HEK293 (cell line): ENCODE measurements around the gene CCBE1.
A peak's percentile ranks its signal among the peaks of the same experiment; 100 is the strongest.

Source experiments
- ATF2 ChIP-seq: fragments of 450-650 bp; formaldehyde crosslinking; IDR thresholded peaks from 2 replicates; pipeline ENCODE4 v1.5.1; 2016; ENCODE audit warnings: missing biosample characterization, missing genetic modification characterization, low read depth
- GFI1B ChIP-seq: fragments of 450-650 bp; formaldehyde crosslinking; IDR thresholded peaks from 2 replicates; pipeline ENCODE4 v1.5.1; 2016; ENCODE audit warnings: missing biosample characterization, missing genetic modification characterization
- MYNN ChIP-seq: fragments of 450-650 bp; formaldehyde crosslinking; IDR thresholded peaks from 2 replicates; pipeline ENCODE4 v1.5.1; 2016; ENCODE audit warnings: missing biosample characterization, missing genetic modification characterization, borderline replicate concordance
- MZF1 ChIP-seq: fragments of 450-650 bp; formaldehyde crosslinking; IDR thresholded peaks from 2 replicates; pipeline ENCODE4 v1.5.1; 2017; ENCODE audit warnings: missing biosample characterization, missing genetic modification characterization, borderline replicate concordance
- RBAK ChIP-seq: fragments of 450-650 bp; formaldehyde crosslinking; IDR thresholded peaks from 2 replicates; pipeline ENCODE4 v1.5.1; 2016; ENCODE audit warnings: missing biosample characterization, missing genetic modification characterization
- SP7 ChIP-seq: fragments of 450-650 bp; formaldehyde crosslinking; IDR thresholded peaks from 2 replicates; pipeline ENCODE4 v1.5.1; 2016; ENCODE audit warnings: missing biosample characterization, missing genetic modification characterization
- ZBTB7A ChIP-seq: fragments of 450-650 bp; formaldehyde crosslinking; IDR thresholded peaks from 2 replicates; pipeline ENCODE4 v1.5.1; 2016; ENCODE audit warnings: low read depth, missing biosample characterization, missing genetic modification characterization
- ZNF121 ChIP-seq: fragments of 450-650 bp; formaldehyde crosslinking; IDR thresholded peaks from 2 replicates; pipeline ENCODE4 v1.5.1; 2016; ENCODE audit warnings: missing biosample characterization, missing genetic modification characterization
- ZNF140 ChIP-seq: fragments of 450-650 bp; formaldehyde crosslinking; IDR thresholded peaks from 2 replicates; pipeline ENCODE4 v1.5.1; 2016; ENCODE audit warnings: missing biosample characterization, missing genetic modification characterization
- ZNF148 ChIP-seq: fragments of 450-650 bp; formaldehyde crosslinking; IDR thresholded peaks from 2 replicates; pipeline ENCODE4 v1.5.0; 2017; ENCODE audit warnings: missing biosample characterization, missing genetic modification characterization, borderline replicate concordance
- ZNF155 ChIP-seq: fragments of 450-650 bp; formaldehyde crosslinking; IDR thresholded peaks from 2 replicates; pipeline ENCODE4 v1.5.1; 2016; ENCODE audit warnings: missing biosample characterization, missing genetic modification characterization
- ZNF214 ChIP-seq: fragments of 450-650 bp; formaldehyde crosslinking; IDR thresholded peaks from 2 replicates; pipeline ENCODE4 v1.5.1; 2017; ENCODE audit warnings: missing biosample characterization, mild to moderate bottlenecking, missing genetic modification characterization, borderline replicate concordance
- ZNF23 ChIP-seq: fragments of 450-650 bp; formaldehyde crosslinking; IDR thresholded peaks from 2 replicates; pipeline ENCODE4 v1.5.1; 2016; ENCODE audit warnings: missing biosample characterization, missing genetic modification characterization, borderline replicate concordance
- ZNF354C ChIP-seq: fragments of 450-650 bp; formaldehyde crosslinking; IDR thresholded peaks from 2 replicates; pipeline ENCODE4 v1.5.1; 2016; ENCODE audit warnings: missing biosample characterization, missing genetic modification characterization, low read depth, borderline replicate concordance
- ZNF366 ChIP-seq: fragments of 450-650 bp; formaldehyde crosslinking; conservative IDR thresholded peaks from 2 replicates; pipeline ENCODE4 v1.5.1; 2016; ENCODE audit warnings: missing biosample characterization, missing genetic modification characterization
- ZNF433 ChIP-seq: fragments of 450-650 bp; formaldehyde crosslinking; IDR thresholded peaks from 2 replicates; pipeline ENCODE4 v1.5.1; 2016; ENCODE audit warnings: missing biosample characterization, missing genetic modification characterization, low read depth
- ZNF510 ChIP-seq: fragments of 450-650 bp; formaldehyde crosslinking; IDR thresholded peaks from 2 replicates; pipeline ENCODE4 v1.5.1; 2018; ENCODE audit warnings: mild to moderate bottlenecking, missing genetic modification characterization, missing biosample characterization; ENCODE audit not compliant: insufficient replicate concordance
- ZNF529 ChIP-seq: fragments of 450-650 bp; formaldehyde crosslinking; IDR thresholded peaks from 2 replicates; pipeline ENCODE4 v1.5.1; 2017; ENCODE audit warnings: missing genetic modification characterization, missing biosample characterization; ENCODE audit not compliant: insufficient replicate concordance
- ZNF548 ChIP-seq: fragments of 450-650 bp; formaldehyde crosslinking; IDR thresholded peaks from 2 replicates; pipeline ENCODE4 v1.5.1; 2016; ENCODE audit warnings: missing biosample characterization, missing genetic modification characterization
- ZNF549 ChIP-seq: fragments of 450-650 bp; IDR thresholded peaks from 2 replicates; pipeline ENCODE4 v1.5.1; 2018; ENCODE audit warnings: missing biosample characterization, missing genetic modification characterization, mild to moderate bottlenecking, inconsistent platforms, moderate library complexity
- ZNF645 ChIP-seq: fragments of 450-650 bp; formaldehyde crosslinking; IDR thresholded peaks from 2 replicates; pipeline ENCODE4; 2016; ENCODE audit warnings: missing biosample characterization, missing genetic modification characterization
- ZNF707 ChIP-seq: fragments of 450-650 bp; formaldehyde crosslinking; IDR thresholded peaks from 2 replicates; pipeline ENCODE4 v1.5.1; 2016; ENCODE audit warnings: missing biosample characterization, missing genetic modification characterization
- ZNF777 ChIP-seq: fragments of 450-650 bp; formaldehyde crosslinking; IDR thresholded peaks from 2 replicates; pipeline ENCODE4 v1.5.1; 2017; ENCODE audit warnings: missing biosample characterization, missing genetic modification characterization, borderline replicate concordance
- ZNF785 ChIP-seq: fragments of 450-650 bp; formaldehyde crosslinking; IDR thresholded peaks from 2 replicates; pipeline ENCODE4 v1.5.1; 2016; ENCODE audit warnings: missing biosample characterization, missing genetic modification characterization
- ZNF791 ChIP-seq: fragments of 450-650 bp; formaldehyde crosslinking; IDR thresholded peaks from 2 replicates; pipeline ENCODE4 v1.5.1; 2016; ENCODE audit warnings: missing biosample characterization, missing genetic modification characterization
- ZNF837 ChIP-seq: fragments of 450-650 bp; formaldehyde crosslinking; IDR thresholded peaks from 2 replicates; pipeline ENCODE4 v1.5.1; 2016; ENCODE audit warnings: missing biosample characterization, missing genetic modification characterization
- TF ChIP-seq, protein P1 (sequence below): fragments of 450-650 bp; formaldehyde crosslinking; IDR thresholded peaks from 2 replicates; pipeline ENCODE4 v1.5.1; 2017; ENCODE audit warnings: missing biosample characterization, missing genetic modification characterization
- TF ChIP-seq, protein P2 (sequence below): fragments of 450-650 bp; formaldehyde crosslinking; IDR thresholded peaks from 2 replicates; pipeline ENCODE4 v1.5.1; 2016; ENCODE audit warnings: missing biosample characterization, missing genetic modification characterization
- TF ChIP-seq, protein P3 (sequence below): fragments of 450-650 bp; formaldehyde crosslinking; IDR thresholded peaks from 2 replicates; pipeline ENCODE4 v1.5.1; 2016; ENCODE audit warnings: missing biosample characterization, missing genetic modification characterization

The CCBE1 gene

DNA sequence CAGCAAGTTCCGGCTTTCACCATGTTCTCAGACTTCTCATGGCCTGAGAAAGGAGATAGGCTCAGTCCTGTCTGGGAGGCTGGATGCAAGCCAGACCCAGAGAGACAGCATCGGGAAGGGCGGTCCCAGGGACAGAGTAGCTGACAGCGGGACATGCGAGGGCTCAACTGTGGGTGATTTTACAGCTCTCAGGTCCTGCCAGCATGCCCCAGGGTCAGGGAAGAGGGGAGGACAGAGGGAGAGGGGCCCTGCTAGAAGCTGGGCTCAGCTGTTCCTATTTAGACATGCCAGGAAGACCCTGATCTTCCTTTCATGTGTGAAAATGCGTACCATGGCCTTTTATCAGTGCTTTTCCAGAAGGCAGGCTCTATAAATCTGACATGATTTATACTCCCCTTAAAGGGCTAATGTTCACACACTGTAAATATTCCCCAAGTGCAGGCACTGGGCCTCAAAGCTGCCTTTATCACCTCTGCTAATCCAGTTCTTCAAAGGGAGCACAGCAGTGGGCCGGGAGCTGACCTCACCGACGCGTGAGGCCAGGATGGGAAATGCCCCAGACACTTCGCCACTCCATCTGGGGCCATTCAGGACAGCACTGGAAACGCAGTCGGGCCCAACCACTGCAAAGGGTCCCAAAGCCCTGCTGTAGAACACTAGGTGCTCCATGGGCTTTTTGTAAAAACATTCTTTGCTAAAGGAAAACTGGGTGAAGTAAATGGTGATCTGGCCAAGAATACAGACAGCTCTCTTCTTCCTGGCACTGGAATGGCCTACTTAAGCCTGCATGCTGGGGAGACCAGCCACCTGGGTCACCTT, 242.1 kb downstream of the CCBE1 start (continued):
- TF ChIP-seq ZNF837 (no peak), ZNF548 (no peak), ZNF791 (no peak), ZNF23 (tag by site-specific recombination) (no peak), SP7 (tag by site-specific recombination) (peak; percentile 98), MZF1 (peak; percentile 86), MYNN (tag by site-specific recombination) (0 out of 2 replicates have a peak, but pooled peaks have one; percentile 48), ZNF777 (no peak), ZNF140 (tag by site-specific recombination) (no peak), ZBTB7A (tag by site-specific recombination) (no peak), ZNF707 (tag by site-specific recombination) (no peak), ZNF148 (tag by site-specific recombination) (no peak), RBAK (0 out of 2 replicates have a peak, but pooled peaks have one; percentile 10), GFI1B (tag by site-specific recombination) (peak; percentile 96), ATF2 (tag by site-specific recombination) (peak; percentile 80), ZNF366 (tag by site-specific recombination) (peak; percentile 93), ZNF549 (tag by site-specific recombination) (no peak), ZNF645 (tag by site-specific recombination) (peak; percentile 96), ZNF121 (tag by site-specific recombination) (peak; percentile 79; the same call in 1 of the 2 replicates), ZNF354C (tag by site-specific recombination) (no peak), ZNF510 (tag by site-specific recombination) (no peak), ZNF214 (no peak), ZNF433 (tag by site-specific recombination) (no peak), ZNF155 (tag by site-specific recombination) (0 out of 2 replicates have a peak, but pooled peaks have one; percentile 30), ZNF529 (tag by site-specific recombination) (no peak), ZNF785 (0 out of 2 replicates have a peak, but pooled peaks have one; percentile 20)
- TF ChIP-seq, protein P1, sequence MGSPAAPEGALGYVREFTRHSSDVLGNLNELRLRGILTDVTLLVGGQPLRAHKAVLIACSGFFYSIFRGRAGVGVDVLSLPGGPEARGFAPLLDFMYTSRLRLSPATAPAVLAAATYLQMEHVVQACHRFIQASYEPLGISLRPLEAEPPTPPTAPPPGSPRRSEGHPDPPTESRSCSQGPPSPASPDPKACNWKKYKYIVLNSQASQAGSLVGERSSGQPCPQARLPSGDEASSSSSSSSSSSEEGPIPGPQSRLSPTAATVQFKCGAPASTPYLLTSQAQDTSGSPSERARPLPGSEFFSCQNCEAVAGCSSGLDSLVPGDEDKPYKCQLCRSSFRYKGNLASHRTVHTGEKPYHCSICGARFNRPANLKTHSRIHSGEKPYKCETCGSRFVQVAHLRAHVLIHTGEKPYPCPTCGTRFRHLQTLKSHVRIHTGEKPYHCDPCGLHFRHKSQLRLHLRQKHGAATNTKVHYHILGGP (tag by site-specific recombination): peak; percentile 65; the same call in 1 of the 2 replicates
- TF ChIP-seq, protein P2, sequence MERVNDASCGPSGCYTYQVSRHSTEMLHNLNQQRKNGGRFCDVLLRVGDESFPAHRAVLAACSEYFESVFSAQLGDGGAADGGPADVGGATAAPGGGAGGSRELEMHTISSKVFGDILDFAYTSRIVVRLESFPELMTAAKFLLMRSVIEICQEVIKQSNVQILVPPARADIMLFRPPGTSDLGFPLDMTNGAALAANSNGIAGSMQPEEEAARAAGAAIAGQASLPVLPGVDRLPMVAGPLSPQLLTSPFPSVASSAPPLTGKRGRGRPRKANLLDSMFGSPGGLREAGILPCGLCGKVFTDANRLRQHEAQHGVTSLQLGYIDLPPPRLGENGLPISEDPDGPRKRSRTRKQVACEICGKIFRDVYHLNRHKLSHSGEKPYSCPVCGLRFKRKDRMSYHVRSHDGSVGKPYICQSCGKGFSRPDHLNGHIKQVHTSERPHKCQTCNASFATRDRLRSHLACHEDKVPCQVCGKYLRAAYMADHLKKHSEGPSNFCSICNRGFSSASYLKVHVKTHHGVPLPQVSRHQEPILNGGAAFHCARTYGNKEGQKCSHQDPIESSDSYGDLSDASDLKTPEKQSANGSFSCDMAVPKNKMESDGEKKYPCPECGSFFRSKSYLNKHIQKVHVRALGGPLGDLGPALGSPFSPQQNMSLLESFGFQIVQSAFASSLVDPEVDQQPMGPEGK (tag by site-specific recombination): peak; percentile 81
- TF ChIP-seq, protein P3, sequence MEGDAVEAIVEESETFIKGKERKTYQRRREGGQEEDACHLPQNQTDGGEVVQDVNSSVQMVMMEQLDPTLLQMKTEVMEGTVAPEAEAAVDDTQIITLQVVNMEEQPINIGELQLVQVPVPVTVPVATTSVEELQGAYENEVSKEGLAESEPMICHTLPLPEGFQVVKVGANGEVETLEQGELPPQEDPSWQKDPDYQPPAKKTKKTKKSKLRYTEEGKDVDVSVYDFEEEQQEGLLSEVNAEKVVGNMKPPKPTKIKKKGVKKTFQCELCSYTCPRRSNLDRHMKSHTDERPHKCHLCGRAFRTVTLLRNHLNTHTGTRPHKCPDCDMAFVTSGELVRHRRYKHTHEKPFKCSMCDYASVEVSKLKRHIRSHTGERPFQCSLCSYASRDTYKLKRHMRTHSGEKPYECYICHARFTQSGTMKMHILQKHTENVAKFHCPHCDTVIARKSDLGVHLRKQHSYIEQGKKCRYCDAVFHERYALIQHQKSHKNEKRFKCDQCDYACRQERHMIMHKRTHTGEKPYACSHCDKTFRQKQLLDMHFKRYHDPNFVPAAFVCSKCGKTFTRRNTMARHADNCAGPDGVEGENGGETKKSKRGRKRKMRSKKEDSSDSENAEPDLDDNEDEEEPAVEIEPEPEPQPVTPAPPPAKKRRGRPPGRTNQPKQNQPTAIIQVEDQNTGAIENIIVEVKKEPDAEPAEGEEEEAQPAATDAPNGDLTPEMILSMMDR: no peak; the same call in 1 of the 2 replicates
